ENCODE measurements around the gene TOMM7. TPM values are rescaled to one million over a fixed set of nuclear protein-coding genes. Genes with fewer than 3 reads are reported as not detected.

The TOMM7 gene
- total RNA-seq, 2 experiments from 2014 or later: 206 to 240 TPM

- Mint-ChIP-seq H3K27ac (no peak overlapping the region), H3K36me3 (ENCODE audit: low read depth) (no peaks in the 10 kb centered on the region), H3K9me3 (no peaks in the 10 kb centered on the region), H3K27me3 (peaks cover 6% of the 10 kb centered on the region), H3K4me3 (no peak overlapping the region), H3K4me1 (ENCODE audit: low read depth) (no peaks in the 10 kb centered on the region)
- CTCF ChIA-PET: interaction anchor here (1.4 kb wide), 1 partner anchor 28 kb away, joined by 3 read pairs; no protein-coding TSS in a partner anchor
- TF ChIP-seq, protein P1, sequence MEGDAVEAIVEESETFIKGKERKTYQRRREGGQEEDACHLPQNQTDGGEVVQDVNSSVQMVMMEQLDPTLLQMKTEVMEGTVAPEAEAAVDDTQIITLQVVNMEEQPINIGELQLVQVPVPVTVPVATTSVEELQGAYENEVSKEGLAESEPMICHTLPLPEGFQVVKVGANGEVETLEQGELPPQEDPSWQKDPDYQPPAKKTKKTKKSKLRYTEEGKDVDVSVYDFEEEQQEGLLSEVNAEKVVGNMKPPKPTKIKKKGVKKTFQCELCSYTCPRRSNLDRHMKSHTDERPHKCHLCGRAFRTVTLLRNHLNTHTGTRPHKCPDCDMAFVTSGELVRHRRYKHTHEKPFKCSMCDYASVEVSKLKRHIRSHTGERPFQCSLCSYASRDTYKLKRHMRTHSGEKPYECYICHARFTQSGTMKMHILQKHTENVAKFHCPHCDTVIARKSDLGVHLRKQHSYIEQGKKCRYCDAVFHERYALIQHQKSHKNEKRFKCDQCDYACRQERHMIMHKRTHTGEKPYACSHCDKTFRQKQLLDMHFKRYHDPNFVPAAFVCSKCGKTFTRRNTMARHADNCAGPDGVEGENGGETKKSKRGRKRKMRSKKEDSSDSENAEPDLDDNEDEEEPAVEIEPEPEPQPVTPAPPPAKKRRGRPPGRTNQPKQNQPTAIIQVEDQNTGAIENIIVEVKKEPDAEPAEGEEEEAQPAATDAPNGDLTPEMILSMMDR (IDR thresholded peaks at IDR 0.05): no peak
- POLR2A ChIA-PET: no interaction called here
- ATAC-seq: no peak
- intact Hi-C loops (cut with micrococcal nuclease): no loop called here
- DNase-seq: no peak
These were observed 9.1 kb upstream of the TOMM7 start for GRCh38 chr7:22831602-22832305.

DNA sequence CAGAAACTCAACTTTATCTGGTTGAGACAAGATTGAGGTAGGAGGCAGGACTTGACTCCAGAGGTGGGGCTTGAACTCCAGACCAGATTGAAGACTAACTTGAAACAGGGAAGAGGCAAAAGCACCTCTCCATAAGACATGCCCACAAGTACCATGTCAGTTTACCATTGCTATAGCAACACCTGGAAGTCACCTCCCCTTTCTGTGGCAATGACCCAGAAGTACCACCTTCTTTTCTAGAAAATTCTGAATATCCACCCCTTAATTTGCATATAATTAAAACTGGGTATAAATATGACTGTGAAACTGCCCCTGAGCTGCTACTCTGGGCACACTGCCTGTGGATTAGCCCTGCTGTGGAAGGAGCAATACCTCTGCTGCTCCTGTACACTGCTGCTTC is 4.9 kb upstream of the TOMM7 start:
- Mint-ChIP-seq H3K4me1 (ENCODE audit: low read depth) (peaks cover 12% of the 10 kb centered on the region), H3K27ac (no peak overlapping the region), H3K27me3 (peaks cover 15% of the 10 kb centered on the region), H3K36me3 (ENCODE audit: low read depth) (peaks cover under 1% of the 10 kb centered on the region), H3K9me3 (no peaks in the 10 kb centered on the region), H3K4me3 (no peak overlapping the region)
- ATAC-seq (no peak), DNase-seq (no peak)
- ChIA-PET CTCF (no interaction called here), POLR2A (no interaction called here)
- TF ChIP-seq, protein P1 (IDR thresholded peaks at IDR 0.05): no peak
- intact Hi-C loops (cut with micrococcal nuclease): no loop called here

DNA sequence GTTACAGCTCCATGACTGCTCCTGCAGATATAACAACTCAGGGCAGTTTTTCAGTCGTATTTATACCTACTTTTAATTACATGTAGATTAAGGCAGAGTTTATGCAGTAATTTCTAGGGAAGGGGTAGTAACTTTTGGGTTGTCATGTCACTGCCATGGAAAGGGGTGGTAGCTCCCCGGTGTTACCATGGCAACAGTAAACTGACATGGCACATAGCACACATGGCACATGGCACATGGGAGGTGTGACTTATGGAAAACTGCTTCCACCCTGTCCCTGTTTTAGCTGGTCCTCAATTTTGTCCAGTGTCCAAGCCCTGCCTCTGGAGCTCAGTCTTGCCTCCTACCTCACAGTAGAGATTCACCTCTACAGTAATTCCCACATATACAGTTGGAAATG is 3.9 kb upstream of the TOMM7 start:
- Mint-ChIP-seq H3K9me3 (no peaks in the 10 kb centered on the region), H3K4me1 (ENCODE audit: low read depth) (peaks cover 12% of the 10 kb centered on the region), H3K36me3 (ENCODE audit: low read depth) (peaks cover 2% of the 10 kb centered on the region), H3K4me3 (no peak overlapping the region), H3K27me3 (peaks cover 13% of the 10 kb centered on the region), H3K27ac (no peak overlapping the region)
- CTCF ChIA-PET: interaction anchor here (0.7 to 1.2 kb wide), 3 partner anchors 14 to 266 kb away, joined by 3 read pairs; no protein-coding TSS in a partner anchor
- ATAC-seq: no peak
- POLR2A ChIA-PET: no interaction called here
- intact Hi-C loops (cut with micrococcal nuclease): no loop called here
- DNase-seq: no peak
- TF ChIP-seq, protein P1 (IDR thresholded peaks at IDR 0.05): no peak

DNA sequence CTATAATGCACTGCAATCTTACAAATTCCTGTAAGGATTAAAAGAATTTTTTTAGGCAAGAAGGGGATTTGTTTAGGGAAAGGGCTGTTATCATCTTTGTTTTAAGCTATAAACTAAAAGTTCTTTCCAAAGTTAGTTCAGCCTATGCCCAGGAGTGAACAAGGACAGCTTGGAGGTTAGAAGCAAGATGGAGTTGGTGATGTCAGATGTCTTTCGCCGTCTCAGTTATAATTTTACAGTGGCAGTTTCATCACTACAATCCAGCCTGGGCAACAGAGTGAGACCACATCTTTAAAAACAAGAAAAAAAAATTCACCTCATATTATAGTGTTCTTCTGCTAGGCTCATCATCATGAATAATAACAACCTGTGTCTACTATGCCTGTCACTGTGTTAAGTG is 2.1 kb upstream of the TOMM7 start:
- CTCF ChIA-PET: interaction anchor here (1.0 kb wide), 1 partner anchor 230 kb away, joined by 3 read pairs; no protein-coding TSS in a partner anchor

More for the DNA sequence above, 2.1 kb upstream of the TOMM7 start:
- Mint-ChIP-seq H3K27ac (no peak overlapping the region), H3K27me3 (peaks cover 13% of the 10 kb centered on the region), H3K36me3 (ENCODE audit: low read depth) (peaks cover 10% of the 10 kb centered on the region), H3K4me3 (no peak overlapping the region), H3K4me1 (ENCODE audit: low read depth) (peaks cover 24% of the 10 kb centered on the region), H3K9me3 (no peaks in the 10 kb centered on the region)
- POLR2A ChIA-PET: interaction anchor here (0.7 kb wide), 1 partner anchor 34 kb away, joined by 3 read pairs; no protein-coding TSS in a partner anchor
- TF ChIP-seq, protein P1 (IDR thresholded peaks at IDR 0.05): no peak
- DNase-seq: no peak
- intact Hi-C loops (cut with micrococcal nuclease): loop anchor here (5.0 kb wide), 1 partner anchor 33 kb away; no protein-coding TSS in a partner anchor
- no peak for ATAC-seq
